ENCODE results near the gene MAPK6. TPM values are rescaled to one million over a fixed set of nuclear protein-coding genes. Genes with fewer than 3 reads are reported as not detected.

The MAPK6 gene
- 10 to 100 TPM; 44.7 to 53.0 TPM for total RNA-seq

DNA sequence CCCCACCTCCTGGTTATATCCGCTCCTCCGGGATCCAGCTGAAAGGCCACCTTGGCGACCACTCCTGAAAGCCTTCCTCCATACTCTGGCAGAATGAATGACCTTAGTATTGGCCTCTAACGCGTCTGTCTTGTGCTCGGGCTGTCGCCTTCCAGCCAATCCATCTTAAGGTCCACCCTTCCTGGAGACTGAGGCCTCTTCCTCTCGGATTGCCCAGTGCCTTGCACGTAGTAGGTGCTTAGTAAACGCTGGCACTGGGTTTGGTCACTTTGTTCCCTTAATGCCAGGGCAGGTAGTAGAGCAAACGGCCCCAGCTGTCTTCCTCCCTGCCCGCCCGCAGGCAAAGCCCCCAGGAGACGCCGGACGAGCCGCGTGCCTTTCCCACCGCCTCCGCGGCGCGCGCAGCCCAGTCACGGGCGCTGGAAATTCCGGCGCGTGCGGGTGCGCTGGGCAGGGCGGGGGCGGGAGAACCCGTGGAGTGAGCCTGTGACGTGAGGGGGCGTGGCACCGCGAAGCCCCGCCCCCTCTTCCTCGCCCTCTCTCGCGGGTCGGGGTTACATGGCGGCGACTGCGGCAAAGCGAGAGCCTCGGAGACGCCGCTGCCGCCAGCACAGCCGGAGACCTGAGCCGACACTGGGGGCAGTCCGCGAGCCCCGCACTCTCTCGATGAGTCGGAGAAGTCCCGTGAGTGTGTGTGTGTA is at the start of gene MAPK6:
Gene MAPK6 (plus strand): TSS at position 527 of the 701 bp plus-strand sequence. CDS start 27,242 bp downstream, outside the sequence.
- CTCF ChIA-PET: interaction anchor here (1.1 kb wide), 1 partner anchor 13 kb away, joined by 3 read pairs; no protein-coding TSS in a partner anchor
- peak; percentile 77 for ATAC-seq
- Mint-ChIP-seq H3K36me3 (peaks cover 17% of the 10 kb centered on the region), H3K4me1 (peaks cover 45% of the 10 kb centered on the region), H3K27me3 (no peaks in the 10 kb centered on the region), H3K9me3 (ENCODE audit: low read depth) (no peaks in the 10 kb centered on the region), H3K27ac (peak within 1 kb of the TSS; percentile 99), H3K4me3 (peak within 1 kb of the TSS; percentile 94)
- peak; percentile 94 for DNase-seq

DNA sequence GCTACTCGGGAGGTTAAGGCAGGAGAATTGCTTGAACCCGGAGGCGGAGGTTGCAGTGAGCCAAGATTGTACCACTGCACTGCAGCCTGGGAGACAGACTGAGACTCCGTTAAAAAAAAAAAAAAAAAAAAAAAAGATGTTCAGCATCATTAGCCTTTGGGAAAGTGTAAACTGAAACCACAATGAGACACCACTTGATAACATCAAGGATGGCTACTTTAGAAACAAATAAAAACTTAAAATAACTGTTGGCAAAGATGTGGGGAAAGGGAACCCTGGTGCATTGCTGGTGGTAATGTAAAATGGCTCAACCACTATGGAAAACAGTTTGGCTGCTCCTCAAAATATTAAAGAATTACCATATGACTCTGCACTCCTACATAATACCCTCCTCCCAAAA is 49.3 kb upstream of the MAPK6 start:
- CTCF ChIA-PET: no interaction called here
- Mint-ChIP-seq H3K27me3 (no peaks in the 10 kb centered on the region), H3K4me3 (peak overlapping the region; percentile 95), H3K27ac (peak overlapping the region; percentile 41), H3K4me1 (peaks cover 36% of the 10 kb centered on the region), H3K9me3 (ENCODE audit: low read depth) (peaks cover 4% of the 10 kb centered on the region), H3K36me3 (peaks cover 40% of the 10 kb centered on the region)
- DNase-seq: no peak
- ATAC-seq: no peak

DNA sequence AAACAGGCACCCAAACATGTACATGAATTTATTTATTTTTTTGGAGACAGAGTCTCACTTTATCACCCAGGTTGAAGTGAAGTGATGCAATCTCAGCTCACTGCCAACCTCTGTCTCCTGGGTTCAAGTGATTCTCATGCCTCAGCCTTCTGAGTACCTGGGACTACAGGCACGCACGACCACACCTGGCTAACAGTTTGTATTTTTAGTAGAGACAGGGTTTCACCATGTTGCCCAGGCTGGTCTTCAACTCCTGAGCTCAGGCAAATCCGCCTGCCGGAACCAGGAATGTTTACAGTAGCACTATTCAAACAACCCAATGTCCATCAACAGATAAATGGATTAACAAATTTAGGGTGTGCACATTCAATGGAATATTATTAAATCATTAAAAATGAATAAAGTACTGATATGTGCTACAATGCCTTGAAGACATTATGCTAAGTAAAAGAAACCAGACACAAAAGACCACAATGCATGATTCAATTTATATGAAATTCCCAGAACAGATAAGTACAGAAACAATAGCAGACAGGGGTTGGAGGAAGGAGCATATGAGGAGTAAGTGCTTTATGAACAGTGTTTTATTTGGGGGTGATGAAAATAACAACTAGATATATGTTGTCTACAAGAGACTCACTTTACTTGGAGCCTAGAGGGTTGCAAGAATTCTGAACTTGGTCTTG is 48.7 kb upstream of the MAPK6 start:
- CTCF ChIA-PET: interaction anchor here (1.2 to 3.2 kb wide), 8 partner anchors 23 to 257 kb away, joined by 3 to 17 read pairs (median 7); no protein-coding TSS in a partner anchor
- Mint-ChIP-seq H3K4me1 (peaks cover 36% of the 10 kb centered on the region), H3K36me3 (peaks cover 36% of the 10 kb centered on the region), H3K9me3 (ENCODE audit: low read depth) (peaks cover 4% of the 10 kb centered on the region), H3K4me3 (peak overlapping the region; percentile 95), H3K27me3 (no peaks in the 10 kb centered on the region), H3K27ac (peak overlapping the region; percentile 91)
- DNase-seq (no peak), ATAC-seq (no peak)

DNA sequence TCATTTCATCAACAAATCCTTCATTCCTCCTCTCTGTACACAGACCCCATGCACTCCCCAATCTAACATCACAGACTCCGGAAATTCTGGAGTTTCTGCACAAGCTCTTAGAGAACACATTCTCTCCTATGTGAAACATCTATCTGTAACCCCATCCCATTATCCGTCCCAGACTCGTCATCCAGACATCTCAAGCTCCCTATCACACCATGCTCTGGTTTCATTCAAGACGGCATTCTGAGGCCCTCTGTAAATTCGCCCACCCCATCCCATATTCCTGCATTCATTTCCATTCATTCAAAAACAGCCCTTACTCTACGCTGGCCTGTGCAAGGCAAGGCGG is 48.0 kb upstream of the MAPK6 start:
- no peak for DNase-seq
- H3K4me1 Mint-ChIP-seq: peaks cover 34% of the 10 kb centered on the region
- CTCF ChIA-PET: interaction anchor here (0.9 to 3.2 kb wide), 14 partner anchors 10 to 256 kb away, joined by 3 to 17 read pairs (median 5); no protein-coding TSS in a partner anchor
- peak; percentile 2 for ATAC-seq
- no peaks in the 10 kb centered on the region for H3K27me3 Mint-ChIP-seq
- H3K4me3 Mint-ChIP-seq: peak overlapping the region; percentile 95
- peaks cover 4% of the 10 kb centered on the region for H3K9me3 Mint-ChIP-seq (ENCODE audit: low read depth)
- peaks cover 28% of the 10 kb centered on the region for H3K36me3 Mint-ChIP-seq
- H3K27ac Mint-ChIP-seq: peak overlapping the region; percentile 91

DNA sequence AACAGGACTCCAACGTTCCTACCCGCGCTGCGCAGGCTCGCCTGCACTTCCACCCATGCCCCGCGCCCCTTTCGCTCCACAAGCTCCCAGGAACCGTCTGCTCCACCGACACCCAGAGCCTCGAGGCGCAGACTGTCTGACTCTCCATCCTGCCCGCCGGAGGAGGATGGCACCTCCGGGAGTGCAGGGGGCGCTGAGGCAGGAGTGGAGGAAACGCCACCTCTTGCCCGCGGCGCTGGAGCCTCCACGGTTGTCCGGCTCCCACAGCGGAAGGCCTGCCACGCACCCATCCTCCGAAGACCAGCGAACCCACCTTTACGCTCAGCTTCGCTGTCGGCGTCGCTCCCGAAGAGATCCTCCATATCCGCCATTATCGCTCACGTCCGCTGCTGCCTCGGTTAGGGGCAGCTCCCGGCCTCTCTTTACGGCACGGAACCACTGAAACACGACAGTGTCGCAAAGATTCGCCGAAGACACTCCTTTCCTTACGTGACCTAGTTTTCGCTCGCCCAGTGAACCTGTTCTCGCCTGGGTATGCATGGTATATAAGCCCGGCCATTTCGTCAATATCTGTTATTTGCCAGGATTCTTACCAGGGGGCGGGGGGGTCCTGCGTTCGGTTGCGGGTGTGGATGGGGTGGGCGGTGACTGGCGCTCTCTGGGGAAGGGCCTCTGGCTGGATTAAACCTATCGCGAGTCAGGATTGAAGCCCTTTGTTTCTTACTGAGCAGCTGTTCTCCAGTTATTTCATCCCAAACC is 47.5 kb upstream of the MAPK6 start, which contains the start of gene LEO1:
Gene LEO1 (minus strand): TSS at position 404 of the 759 bp plus-strand sequence. CDS start 33 bp downstream, at position 371.
- Mint-ChIP-seq H3K4me1 (peaks cover 29% of the 10 kb centered on the region), H3K4me3 (peak within 1 kb of the TSS; percentile 95), H3K27me3 (no peaks in the 10 kb centered on the region), H3K9me3 (ENCODE audit: low read depth) (peaks cover 4% of the 10 kb centered on the region), H3K27ac (peak within 1 kb of the TSS; percentile 91), H3K36me3 (peaks cover 24% of the 10 kb centered on the region)
- CTCF ChIA-PET: interaction anchor here (0.9 to 3.2 kb wide), 15 partner anchors 9 to 256 kb away, joined by 3 to 17 read pairs (median 4); no protein-coding TSS in a partner anchor
- ATAC-seq (peak; percentile 94), DNase-seq (peak; percentile 96)

DNA sequence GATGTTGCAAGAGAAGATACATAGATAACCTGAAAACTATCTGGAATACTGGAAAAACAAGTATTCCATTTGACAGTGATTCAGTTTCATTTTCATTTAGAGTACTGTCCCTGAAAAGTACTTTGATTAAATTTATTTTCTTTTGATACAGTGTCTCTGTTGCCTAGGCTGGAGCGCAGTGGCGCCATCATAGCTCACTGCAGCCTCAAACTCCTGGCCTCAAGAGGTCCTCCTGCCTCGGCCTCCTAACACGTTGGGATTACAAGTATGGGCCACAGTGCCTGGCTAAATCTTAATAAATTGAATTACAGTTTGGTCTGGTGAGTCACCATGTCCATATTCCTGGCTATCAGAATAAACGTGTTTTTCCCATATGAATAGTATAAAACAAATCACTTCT is 45.8 kb upstream of the MAPK6 start:
- H3K4me1 Mint-ChIP-seq: peaks cover 25% of the 10 kb centered on the region
- no peaks in the 10 kb centered on the region for H3K9me3 Mint-ChIP-seq (ENCODE audit: low read depth)
- H3K27me3 Mint-ChIP-seq: no peaks in the 10 kb centered on the region
- DNase-seq (no peak), ATAC-seq (no peak)
- CTCF ChIA-PET: interaction anchor here (2.3 to 3.2 kb wide), 2 partner anchors 7 to 105 kb away, joined by 10 to 17 read pairs; no protein-coding TSS in a partner anchor
- no peak overlapping the region for H3K4me3 Mint-ChIP-seq
- no peak overlapping the region for H3K27ac Mint-ChIP-seq
- peaks cover 12% of the 10 kb centered on the region for H3K36me3 Mint-ChIP-seq

DNA sequence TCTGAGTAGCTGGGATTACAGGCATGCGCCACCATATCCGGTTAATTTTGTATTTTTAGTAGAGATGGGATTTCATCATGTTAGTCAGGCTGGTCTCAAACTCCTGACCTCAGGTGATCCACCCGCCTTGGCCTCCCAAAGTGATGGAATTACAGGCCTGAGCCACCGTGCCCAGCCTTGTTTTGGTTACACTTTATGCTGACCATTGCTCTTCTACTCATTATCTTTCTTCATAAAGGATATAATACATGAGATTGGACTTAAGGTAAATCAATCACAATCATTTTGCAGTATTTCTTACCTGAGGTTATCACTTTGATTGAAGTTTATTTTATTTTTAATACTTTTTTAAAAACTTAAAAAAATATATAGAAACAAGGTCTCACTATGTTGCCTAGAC is 45.2 kb upstream of the MAPK6 start:
- Mint-ChIP-seq H3K27me3 (no peaks in the 10 kb centered on the region), H3K4me1 (peaks cover 25% of the 10 kb centered on the region), H3K4me3 (no peak overlapping the region), H3K27ac (no peak overlapping the region), H3K9me3 (ENCODE audit: low read depth) (no peaks in the 10 kb centered on the region), H3K36me3 (peaks cover 9% of the 10 kb centered on the region)
- ATAC-seq (no peak), DNase-seq (no peak)
- CTCF ChIA-PET: interaction anchor here (3.2 kb wide), 1 partner anchor 105 kb away, joined by 17 read pairs; no protein-coding TSS in a partner anchor

DNA sequence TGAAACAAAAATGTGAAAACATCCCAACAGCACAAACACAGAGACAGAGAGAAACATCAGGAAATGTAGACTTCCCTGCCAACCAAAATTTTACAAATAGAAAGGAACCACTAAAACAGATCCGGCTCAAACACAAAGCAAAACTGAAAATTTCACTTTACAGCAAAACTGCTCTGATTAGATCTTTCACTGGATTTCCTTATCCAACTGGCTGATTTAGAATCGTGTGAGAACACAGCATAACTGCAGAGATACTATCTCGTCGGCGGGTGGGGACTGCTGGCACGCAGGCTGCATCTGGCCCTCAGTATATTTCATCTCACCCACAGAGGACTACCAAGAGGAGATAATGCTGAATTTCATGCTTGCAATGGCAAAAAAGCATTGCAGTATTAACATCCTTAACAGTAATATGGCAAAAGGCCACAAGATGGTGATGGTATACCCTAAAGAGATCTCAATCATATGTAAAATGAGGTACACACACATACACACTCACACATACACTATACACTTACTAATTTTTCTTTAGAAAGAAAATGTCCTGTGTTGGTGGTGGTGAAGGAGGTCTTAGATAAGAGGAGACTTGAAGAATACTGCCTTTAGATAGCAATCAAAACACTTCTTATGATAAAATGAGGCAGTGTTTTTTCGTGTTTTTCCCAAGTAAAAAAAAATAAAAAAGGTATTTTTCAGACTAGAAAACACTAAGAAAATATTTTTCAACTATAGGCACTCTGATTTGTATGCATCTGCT is 36.8 kb upstream of the MAPK6 start:
- Mint-ChIP-seq H3K27me3 (no peaks in the 10 kb centered on the region), H3K36me3 (no peaks in the 10 kb centered on the region), H3K4me1 (peaks cover 16% of the 10 kb centered on the region), H3K9me3 (ENCODE audit: low read depth) (no peaks in the 10 kb centered on the region), H3K4me3 (peak overlapping the region; percentile 76), H3K27ac (peak overlapping the region; percentile 91)
- ATAC-seq: peak; percentile 98
- CTCF ChIA-PET: interaction anchor here (1.0 to 3.5 kb wide), 9 partner anchors 10 to 226 kb away, joined by 3 to 29 read pairs (median 6); partner anchors contain the start of gene LEO1
- peak; percentile 88 for DNase-seq

DNA sequence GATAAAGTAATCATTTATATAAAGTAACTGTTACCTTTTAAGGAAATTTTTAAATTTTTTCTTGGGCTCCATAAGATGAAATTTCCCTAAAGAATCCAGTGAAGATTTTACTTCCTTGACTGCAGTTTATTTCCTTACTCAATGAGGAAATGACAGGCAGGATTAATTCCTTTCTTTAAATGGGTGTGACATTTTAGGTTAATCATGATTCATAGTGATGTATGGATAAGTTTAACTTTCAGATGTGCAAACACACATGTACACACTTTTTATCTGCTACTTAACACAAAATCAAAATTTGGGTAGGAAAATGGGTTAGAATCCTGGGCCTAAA is 36.3 kb upstream of the MAPK6 start:
- ATAC-seq (no peak), DNase-seq (no peak)
- CTCF ChIA-PET: interaction anchor here (1.1 to 2.1 kb wide), 2 partner anchors 38 to 96 kb away, joined by 5 to 8 read pairs; no protein-coding TSS in a partner anchor
- Mint-ChIP-seq H3K27me3 (no peaks in the 10 kb centered on the region), H3K9me3 (ENCODE audit: low read depth) (no peaks in the 10 kb centered on the region), H3K27ac (peak overlapping the region; percentile 56), H3K4me3 (no peak overlapping the region), H3K36me3 (no peaks in the 10 kb centered on the region), H3K4me1 (peaks cover 16% of the 10 kb centered on the region)

DNA sequence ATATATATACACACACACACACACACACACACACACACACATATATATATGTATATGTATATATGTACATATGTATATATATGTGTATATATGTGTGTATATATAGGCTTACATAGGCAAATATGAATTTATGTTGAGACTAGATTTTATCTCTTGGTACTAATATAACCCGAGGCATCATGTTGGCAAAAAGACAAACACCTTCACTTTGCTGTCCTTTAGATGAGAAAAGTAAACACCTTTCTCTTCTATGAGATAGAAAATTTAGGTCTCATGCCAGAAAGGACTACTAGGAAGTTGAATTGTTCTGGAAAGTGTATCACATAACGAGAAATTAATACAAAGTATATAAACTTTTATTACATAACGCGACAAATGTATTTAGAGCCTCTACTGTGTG is 27.9 kb upstream of the MAPK6 start:
- H3K4me1 Mint-ChIP-seq: no peaks in the 10 kb centered on the region
- ATAC-seq (no peak), DNase-seq (no peak)
- H3K27me3 Mint-ChIP-seq: no peaks in the 10 kb centered on the region
- H3K36me3 Mint-ChIP-seq: no peaks in the 10 kb centered on the region
- H3K27ac Mint-ChIP-seq: no peak overlapping the region
- H3K4me3 Mint-ChIP-seq: no peak overlapping the region
- CTCF ChIA-PET: no interaction called here
- no peaks in the 10 kb centered on the region for H3K9me3 Mint-ChIP-seq (ENCODE audit: low read depth)

DNA sequence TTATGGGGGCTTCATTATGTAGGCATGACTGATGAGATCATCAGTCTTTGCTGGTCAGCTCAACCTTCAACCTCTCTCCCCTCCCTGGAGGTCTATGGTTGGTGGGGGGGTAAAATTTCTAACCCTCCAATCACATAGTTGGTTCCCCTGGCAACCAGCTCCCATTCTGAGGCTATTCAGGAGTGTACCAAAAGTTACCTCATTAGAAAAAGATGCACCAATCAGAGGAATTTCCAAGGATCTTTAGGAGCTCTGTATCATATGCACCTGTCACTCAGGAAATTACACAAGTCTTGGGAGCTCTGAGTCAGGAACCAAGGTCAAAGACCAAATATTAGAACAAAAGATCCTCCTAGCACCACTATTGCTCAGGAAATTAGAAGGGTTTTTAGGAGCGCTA is 26.1 kb upstream of the MAPK6 start:
- ATAC-seq: no peak
- Mint-ChIP-seq H3K9me3 (ENCODE audit: low read depth) (no peaks in the 10 kb centered on the region), H3K27me3 (no peaks in the 10 kb centered on the region), H3K4me1 (no peaks in the 10 kb centered on the region), H3K36me3 (no peaks in the 10 kb centered on the region), H3K27ac (no peak overlapping the region), H3K4me3 (no peak overlapping the region)
- CTCF ChIA-PET: interaction anchor here (2.1 kb wide), 1 partner anchor 22 kb away, joined by 4 read pairs; the partner anchor contains the start of gene LEO1
- no peak for DNase-seq

DNA sequence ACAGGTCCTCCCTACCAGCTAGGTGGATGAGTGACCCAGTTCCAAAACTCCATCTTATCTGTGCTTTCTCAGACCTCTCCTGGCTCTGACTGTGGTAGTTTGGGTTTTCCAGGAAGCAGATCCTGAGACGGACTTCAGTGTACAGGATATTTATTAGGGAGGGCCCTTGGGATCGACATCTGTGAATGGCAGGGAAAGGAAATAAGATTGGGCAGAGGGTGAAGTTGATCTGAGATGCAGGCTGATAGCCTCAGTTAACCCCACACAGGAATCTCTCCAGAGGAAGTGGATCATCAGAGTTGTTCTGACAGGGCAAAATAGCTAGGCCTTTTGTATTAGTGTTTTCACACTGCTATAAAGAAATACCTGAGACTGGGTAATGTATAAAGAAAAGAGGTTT is 16.7 kb upstream of the MAPK6 start:
- DNase-seq (no peak), ATAC-seq (no peak)
- Mint-ChIP-seq H3K27me3 (no peaks in the 10 kb centered on the region), H3K27ac (no peak overlapping the region), H3K4me3 (no peak overlapping the region), H3K36me3 (peaks cover 5% of the 10 kb centered on the region), H3K4me1 (peaks cover 46% of the 10 kb centered on the region), H3K9me3 (ENCODE audit: low read depth) (no peaks in the 10 kb centered on the region)
- CTCF ChIA-PET: no interaction called here

All from activated CD8-positive, alpha-beta memory T cell treated with anti-CD3 and anti-CD28 coated beads, Interleukin-2, amount 10 ng/mL, durations not matched to agents 7 days and 5 days (primary cell).